ENCODE data around the gene TOMT. TPM values are rescaled to one million over a fixed set of nuclear protein-coding genes. Genes with fewer than 3 reads are reported as not detected.

Gene TOMT
- total RNA-seq, 4 donors from 2014 or later, result not detected

DNA sequence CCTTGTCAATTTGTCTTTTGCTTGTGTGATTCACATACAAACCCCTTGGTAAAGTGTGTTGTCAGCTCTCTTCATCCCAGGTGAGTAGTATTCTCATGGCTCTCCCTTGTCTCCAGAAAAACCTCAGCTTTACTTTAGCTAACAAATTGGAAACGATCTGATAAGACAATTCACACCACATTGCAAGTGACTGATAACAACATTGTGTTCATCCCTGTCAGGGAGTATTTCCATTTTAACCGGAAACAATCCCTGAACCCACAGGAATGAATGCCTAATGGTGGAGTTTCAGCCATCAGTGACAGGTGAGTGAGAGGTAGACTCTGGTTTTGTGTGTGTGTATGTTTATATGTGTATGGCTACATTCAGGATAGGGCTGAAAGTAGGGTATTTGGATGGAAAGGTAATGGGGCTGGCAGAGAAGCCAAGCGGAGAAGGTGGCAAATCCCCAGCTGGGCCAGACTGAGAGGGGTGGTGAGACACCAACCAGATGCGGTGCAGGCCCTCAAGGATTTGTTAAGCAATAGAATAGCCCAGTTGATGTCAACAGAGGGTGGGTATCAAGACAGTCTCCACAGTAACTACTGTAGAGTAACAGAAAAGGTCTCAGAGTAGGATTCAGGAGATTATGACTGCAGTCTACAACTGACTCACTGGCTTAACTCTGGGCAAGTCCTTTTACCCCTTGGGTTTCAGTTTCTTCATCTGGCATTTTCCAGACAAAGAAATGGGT, 17.5 kb upstream of the TOMT start:
- 88 to 93% methylated on average over 4 of the region's 4 CpGs for WGBS, 2 donors
- DNase-seq (ENCODE audit: low spot score in 2 of 2), result no peak
- Histone ChIP-seq H3K27me3 (no peaks in the 10 kb centered on the region), H3K36me3 (peaks cover 0 to 38% (median 0%) of the 10 kb centered on the region in 3 donors), H3K4me1 (peaks cover 0 to 15% (median 7%) of the 10 kb centered on the region in 4 donors), H3K4me3 (no peak overlapping the region), H3K9me3 (no peaks in the 10 kb centered on the region), H3K27ac (no peak overlapping the region)
- TF ChIP-seq, protein P1, sequence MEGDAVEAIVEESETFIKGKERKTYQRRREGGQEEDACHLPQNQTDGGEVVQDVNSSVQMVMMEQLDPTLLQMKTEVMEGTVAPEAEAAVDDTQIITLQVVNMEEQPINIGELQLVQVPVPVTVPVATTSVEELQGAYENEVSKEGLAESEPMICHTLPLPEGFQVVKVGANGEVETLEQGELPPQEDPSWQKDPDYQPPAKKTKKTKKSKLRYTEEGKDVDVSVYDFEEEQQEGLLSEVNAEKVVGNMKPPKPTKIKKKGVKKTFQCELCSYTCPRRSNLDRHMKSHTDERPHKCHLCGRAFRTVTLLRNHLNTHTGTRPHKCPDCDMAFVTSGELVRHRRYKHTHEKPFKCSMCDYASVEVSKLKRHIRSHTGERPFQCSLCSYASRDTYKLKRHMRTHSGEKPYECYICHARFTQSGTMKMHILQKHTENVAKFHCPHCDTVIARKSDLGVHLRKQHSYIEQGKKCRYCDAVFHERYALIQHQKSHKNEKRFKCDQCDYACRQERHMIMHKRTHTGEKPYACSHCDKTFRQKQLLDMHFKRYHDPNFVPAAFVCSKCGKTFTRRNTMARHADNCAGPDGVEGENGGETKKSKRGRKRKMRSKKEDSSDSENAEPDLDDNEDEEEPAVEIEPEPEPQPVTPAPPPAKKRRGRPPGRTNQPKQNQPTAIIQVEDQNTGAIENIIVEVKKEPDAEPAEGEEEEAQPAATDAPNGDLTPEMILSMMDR (IDR thresholded peaks at IDR 0.05), result no peak
- TF ChIP-seq EP300 (IDR thresholded peaks at IDR 0.05) (no peak), POLR2A (IDR thresholded peaks at IDR 0.05) (no peak)

DNA sequence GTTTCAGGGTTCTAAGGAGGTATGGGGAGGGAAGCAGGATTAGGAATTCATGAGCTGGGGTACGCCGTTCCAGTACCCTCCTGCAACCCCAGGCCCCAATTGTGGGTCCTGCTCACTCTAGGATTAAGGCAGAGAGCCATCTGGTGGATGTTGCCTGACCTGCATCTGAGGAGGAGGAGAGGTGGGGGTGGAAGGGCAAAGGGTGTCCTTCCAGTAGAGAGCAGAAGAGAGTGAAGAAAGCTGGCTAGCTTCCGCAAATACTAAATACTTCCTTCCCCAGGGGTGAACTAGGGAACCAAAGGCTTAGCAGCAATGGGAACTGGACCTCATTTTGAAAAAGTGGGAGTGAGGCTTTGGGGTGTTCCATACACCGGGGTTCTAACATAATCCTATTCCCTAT, 14.4 kb upstream of the TOMT start:
- H3K27me3 ChIP-seq, result no peaks in the 10 kb centered on the region
- H3K36me3 ChIP-seq, result peaks cover 0 to 60% (median 0%) of the 10 kb centered on the region in 3 donors
- no peak overlapping the region for H3K4me3 ChIP-seq
- peak overlapping the region in 3 of 4 donors; percentile 34 to 59 (median 54) for H3K27ac ChIP-seq
- peak; percentile 54 to 91 for DNase-seq (ENCODE audit: low spot score in 2 of 2)
- peaks cover 0 to 15% (median 7%) of the 10 kb centered on the region in 4 donors for H3K4me1 ChIP-seq
- WGBS, 2 donors, result 24 to 25% methylated on average over 4 of the region's 4 CpGs
- TF ChIP-seq EP300 (IDR thresholded peaks at IDR 0.05) (peak in 1 of 2 donors; percentile 67), POLR2A (IDR thresholded peaks at IDR 0.05) (no peak)
- TF ChIP-seq, protein P1 (IDR thresholded peaks at IDR 0.05), result peak; percentile 71 to 95 (median 86)
- no peaks in the 10 kb centered on the region for H3K9me3 ChIP-seq

DNA sequence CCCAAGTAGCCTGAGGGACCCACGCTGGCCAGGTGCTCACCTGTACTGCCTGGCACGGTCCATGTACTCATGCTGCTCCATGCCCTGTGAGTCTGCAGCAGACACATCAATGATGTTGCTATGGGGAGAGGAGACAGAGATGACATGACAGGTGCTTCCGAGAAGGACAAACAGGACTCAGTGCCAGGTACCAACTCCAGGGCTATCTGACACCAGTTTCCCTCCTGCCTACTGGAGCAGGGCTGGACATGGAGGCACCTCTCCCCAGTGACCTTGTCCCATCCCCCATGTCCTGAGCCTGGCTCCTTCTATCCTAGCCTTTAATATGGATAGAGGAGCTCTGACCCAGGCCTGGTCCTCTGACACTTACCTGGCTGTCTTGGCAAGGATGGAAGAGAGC, 7.0 kb upstream of the TOMT start:
- H3K27ac ChIP-seq, result no peak overlapping the region
- no peaks in the 10 kb centered on the region for H3K27me3 ChIP-seq
- peaks cover 2 to 40% (median 23%) of the 10 kb centered on the region in 4 donors for H3K4me1 ChIP-seq
- H3K36me3 ChIP-seq, result peaks cover 0 to 73% (median 21%) of the 10 kb centered on the region in 3 donors
- 100% methylated on average over 1 to 3 of the region's 3 CpGs for WGBS, 2 donors
- H3K4me3 ChIP-seq, result no peak overlapping the region
- DNase-seq (ENCODE audit: low spot score in 2 of 2), result no peak
- TF ChIP-seq EP300 (IDR thresholded peaks at IDR 0.05) (no peak), POLR2A (IDR thresholded peaks at IDR 0.05) (no peak)
- TF ChIP-seq, protein P1 (IDR thresholded peaks at IDR 0.05), result no peak
- H3K9me3 ChIP-seq, result no peaks in the 10 kb centered on the region

DNA sequence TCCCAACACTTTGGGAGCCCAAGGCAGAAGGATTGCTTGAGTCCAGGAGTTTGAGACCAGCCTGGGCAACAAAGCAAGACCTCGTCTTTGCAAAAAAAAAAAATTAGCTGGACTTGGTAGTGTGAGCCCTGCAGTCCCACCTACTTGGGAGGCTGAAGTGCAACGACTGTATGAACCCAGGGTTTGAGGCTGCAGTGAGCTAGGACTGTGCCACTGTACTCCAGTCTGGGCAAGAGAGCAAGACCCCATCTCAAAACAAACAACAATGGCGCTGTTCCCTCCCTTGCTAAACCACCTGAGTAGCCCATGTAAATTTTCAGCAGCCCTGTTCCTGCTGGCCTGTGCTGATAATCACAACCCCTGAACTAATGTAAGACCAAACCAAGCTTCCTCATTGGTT, 5.7 kb upstream of the TOMT start:
- Histone ChIP-seq H3K4me3 (no peak overlapping the region), H3K36me3 (peaks cover 0 to 60% (median 21%) of the 10 kb centered on the region in 3 donors), H3K9me3 (no peaks in the 10 kb centered on the region), H3K27ac (no peak overlapping the region), H3K4me1 (peaks cover 2 to 45% (median 25%) of the 10 kb centered on the region in 4 donors), H3K27me3 (no peaks in the 10 kb centered on the region)
- no peak for DNase-seq (ENCODE audit: low spot score in 2 of 2)
- 76 to 78% methylated on average over 3 of the region's 3 CpGs for WGBS, 2 donors
- no peak for TF ChIP-seq POLR2A (IDR thresholded peaks at IDR 0.05)
- TF ChIP-seq, protein P1 (IDR thresholded peaks at IDR 0.05), result no peak
- TF ChIP-seq EP300 (IDR thresholded peaks at IDR 0.05), result no peak

DNA sequence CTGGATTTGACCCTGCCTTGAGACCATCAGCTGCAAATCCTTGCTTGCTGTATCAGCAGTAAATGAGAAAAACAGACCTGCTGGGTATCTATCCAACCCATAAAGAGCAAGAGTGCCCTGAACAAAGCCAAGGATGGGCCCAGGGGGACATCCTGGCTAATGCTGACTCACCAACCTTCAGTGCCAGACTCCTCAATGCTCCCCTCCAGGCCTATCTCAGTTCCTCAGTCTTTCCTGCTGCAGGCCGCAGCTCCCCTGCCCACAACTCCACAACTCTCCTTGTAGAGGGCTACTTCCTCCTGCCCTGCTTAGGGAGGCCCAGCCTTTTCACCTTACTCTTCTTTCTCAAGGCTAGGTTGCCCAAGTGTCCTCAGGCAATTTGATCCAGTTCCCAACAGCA, 5.3 kb upstream of the TOMT start:
- H3K27ac ChIP-seq, result peak overlapping the region in 2 of 4 donors; percentile 15 to 48
- WGBS, 2 donors, result 76 to 79% methylated on average over 1 of the region's 1 CpG

More for the DNA sequence above, 5.3 kb upstream of the TOMT start:
- TF ChIP-seq, protein P1 (IDR thresholded peaks at IDR 0.05), result no peak
- TF ChIP-seq POLR2A (IDR thresholded peaks at IDR 0.05), result no peak
- TF ChIP-seq EP300 (IDR thresholded peaks at IDR 0.05), result no peak
- DNase-seq (ENCODE audit: low spot score in 2 of 2), result no peak
- H3K36me3 ChIP-seq, result peaks cover 0 to 56% (median 21%) of the 10 kb centered on the region in 3 donors
- H3K4me1 ChIP-seq, result peaks cover 2 to 45% (median 25%) of the 10 kb centered on the region in 4 donors
- H3K27me3 ChIP-seq, result no peaks in the 10 kb centered on the region
- H3K9me3 ChIP-seq, result no peaks in the 10 kb centered on the region
- H3K4me3 ChIP-seq, result no peak overlapping the region
